GM19240 (cell line): ENCODE results near the gene TMPRSS11F.
"Not testable (repeated sequence)": the region's sequence is repeated elsewhere in the genome, so short reads cannot be mapped to it uniquely, and the experiment has no call there.

Experiments
- DNase-seq: peaks from one replicate; pipeline ENCODE4 v3.0.0; 2011; ENCODE audit warnings: low spot score; ENCODE audit not compliant: insufficient read length

Gene TMPRSS11F

DNA sequence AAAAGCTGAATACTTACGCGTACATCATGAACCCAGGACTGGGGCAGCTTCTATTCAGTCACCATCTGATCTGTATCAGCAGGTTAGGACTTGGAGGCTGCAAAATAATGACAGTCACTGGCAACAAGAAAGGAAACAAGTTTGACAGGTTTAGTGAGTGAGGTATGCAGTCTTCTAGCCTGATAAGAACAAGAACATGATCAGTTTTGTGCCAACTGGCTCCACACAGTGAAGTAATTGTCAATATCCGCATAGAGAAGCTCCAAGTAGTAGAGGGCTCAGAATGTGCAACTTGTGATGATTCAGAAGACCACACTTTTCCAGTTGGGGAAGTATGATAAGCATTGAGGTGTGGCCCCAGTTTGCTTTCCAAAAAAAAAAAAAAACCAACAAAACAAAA, at the start of gene TMPRSS11F:
Gene TMPRSS11F, minus strand, starts transcription at position 77 of the 400 bp plus-strand sequence. Its CDS starts 49 bp downstream, at position 28.
- no peak for DNase-seq

- DNase-seq = no peak
Observed at GRCh38 chr4:68176904-68177303, 47.2 kb upstream of the TMPRSS11F start.

DNA sequence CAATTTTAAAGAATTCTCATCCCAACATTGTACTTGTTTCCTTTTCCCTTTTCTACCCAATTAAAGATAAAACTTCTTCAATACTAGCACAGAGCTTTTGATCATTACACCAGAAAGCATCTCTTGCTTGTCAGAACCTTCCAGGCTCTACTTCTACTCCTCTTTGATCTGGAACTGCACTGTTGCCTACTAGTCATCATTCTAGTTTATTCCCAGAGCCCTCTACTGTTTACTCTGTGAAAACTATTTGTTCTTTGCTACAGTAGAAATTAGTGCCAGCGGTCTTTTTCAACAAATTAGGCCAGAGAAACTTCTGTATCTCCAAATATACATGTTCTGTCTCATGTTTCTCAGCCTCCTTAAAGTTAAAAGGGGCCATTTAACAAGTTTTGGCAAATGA, 46.8 kb upstream of the TMPRSS11F start:
- no peak for DNase-seq

- peak; percentile 2 for DNase-seq
Observed at GRCh38 chr4:68175562-68176155, 46.0 kb upstream of the TMPRSS11F start.

DNA sequence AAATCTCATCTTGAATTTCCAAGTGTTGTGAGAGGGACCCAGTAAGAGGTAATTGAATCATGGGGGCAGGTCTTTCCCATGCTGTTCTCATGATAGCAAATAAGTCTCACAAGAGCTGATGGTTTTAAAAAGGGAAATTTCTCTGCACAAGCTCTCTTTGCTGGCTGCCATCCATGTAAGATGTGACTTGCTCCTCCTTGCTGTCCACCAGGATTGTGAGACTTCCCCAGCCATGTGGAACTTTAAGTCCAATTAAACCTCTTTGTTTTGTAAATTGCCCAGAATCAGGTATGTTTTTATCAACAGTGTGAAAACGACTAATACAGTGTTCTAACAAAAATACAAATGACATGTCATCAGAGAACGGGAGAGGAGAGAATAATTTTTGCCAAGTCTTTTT, 44.7 kb upstream of the TMPRSS11F start:
- DNase-seq = not testable (repeated sequence)

- DNase-seq = not testable (repeated sequence)
Observed at GRCh38 chr4:68172147-68172546, 42.5 kb upstream of the TMPRSS11F start.

GRCh38 chr4:68167706-68168105, 38.0 kb upstream of the TMPRSS11F start:
- DNase-seq = no peak

DNA sequence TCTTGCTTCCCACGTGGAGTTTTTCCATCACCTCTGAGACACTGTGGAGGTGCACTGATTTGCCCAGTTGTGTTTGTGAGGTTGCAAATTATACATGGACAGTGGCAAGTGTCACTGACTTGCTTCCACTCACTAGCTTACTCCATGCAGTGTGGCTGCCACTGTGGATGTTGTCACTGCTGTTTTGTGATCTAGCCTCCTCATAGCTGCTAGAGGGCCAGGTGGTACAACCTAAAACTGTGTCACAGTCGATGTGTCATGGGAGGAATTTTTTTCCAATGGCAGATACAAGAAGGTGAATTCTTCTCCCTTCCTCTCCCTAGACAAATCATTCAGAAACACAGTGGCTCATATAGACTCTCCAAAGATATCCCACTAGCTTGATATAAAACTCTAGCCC, 37.5 kb upstream of the TMPRSS11F start:
- DNase-seq = no peak

- no peak for DNase-seq
Observed at GRCh38 chr4:68163754-68164153, 34.1 kb upstream of the TMPRSS11F start.

GRCh38 chr4:68162196-68162595, 32.5 kb upstream of the TMPRSS11F start:
- DNase-seq = no peak

DNA sequence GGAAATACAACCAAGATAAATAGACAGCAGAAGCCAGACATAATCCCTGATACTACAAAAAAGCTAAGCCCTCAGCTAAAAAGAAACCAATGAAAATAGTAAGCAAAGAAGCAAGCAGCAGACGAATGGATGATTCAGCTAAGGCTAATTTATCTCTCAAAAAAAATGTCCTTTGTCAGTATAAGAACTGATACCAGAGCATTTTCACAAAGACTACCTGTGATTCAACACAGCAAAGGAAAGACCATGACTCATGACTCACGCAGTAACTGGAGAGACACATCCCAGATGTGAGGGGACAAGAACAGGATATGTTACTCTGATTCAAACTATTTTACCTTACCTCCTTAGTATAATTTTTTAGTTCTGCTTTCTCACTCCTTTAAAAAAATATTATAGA, 22.7 kb upstream of the TMPRSS11F start:
- no peak for DNase-seq

- no peak for DNase-seq
Observed at GRCh38 chr4:68148800-68149685, 19.4 kb upstream of the TMPRSS11F start.

GRCh38 chr4:68147079-68147478, 17.4 kb upstream of the TMPRSS11F start:
- no peak for DNase-seq

- no peak for DNase-seq
Observed at GRCh38 chr4:68145261-68145660, 15.6 kb upstream of the TMPRSS11F start.

DNA sequence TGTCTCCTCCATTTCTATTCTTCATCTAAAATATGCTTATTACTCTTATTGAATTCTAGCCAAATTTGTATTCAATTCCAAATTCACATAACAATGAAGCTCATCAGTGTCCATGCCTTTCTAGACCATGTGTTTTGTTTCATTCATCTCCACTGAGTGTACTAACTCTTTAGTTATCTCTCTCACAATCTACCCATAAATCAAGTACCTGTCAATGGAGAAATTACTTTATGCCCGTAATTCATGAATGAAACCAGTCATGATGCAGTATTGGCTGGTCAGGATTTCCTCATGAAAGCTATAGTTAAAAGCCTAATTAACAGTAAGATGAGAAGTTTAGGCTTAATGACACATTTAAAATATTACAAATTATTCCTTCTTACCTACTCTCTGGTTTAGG, 12.2 kb upstream of the TMPRSS11F start:
- DNase-seq = no peak

DNA sequence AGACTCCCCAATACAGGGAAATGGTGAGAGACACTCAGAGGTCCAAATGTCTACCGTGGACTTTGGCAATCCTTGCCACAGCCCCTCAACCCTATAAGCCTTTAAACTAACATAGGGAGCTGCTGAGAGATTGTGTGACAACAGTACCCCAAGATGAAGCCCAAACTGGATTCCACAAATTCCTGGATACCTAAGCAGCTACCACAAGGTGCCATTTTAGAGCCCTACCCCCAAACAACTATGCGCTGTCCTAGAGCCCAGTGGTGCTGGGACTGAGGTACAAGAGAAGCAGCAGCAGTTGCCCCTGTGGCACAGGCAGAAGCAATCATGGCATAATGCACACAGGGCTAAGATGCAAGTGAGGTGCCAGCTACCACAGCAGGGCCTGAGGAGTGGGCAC, 2.7 kb upstream of the TMPRSS11F start:
- no peak for DNase-seq

- DNase-seq = no peak
Observed at GRCh38 chr4:68124262-68124661, 5.4 kb downstream of the TMPRSS11F start.

- DNase-seq = no peak
Observed at GRCh38 chr4:68123525-68123924, 6.1 kb downstream of the TMPRSS11F start.

GRCh38 chr4:68119921-68120320, 9.7 kb downstream of the TMPRSS11F start:
- no peak for DNase-seq

DNA sequence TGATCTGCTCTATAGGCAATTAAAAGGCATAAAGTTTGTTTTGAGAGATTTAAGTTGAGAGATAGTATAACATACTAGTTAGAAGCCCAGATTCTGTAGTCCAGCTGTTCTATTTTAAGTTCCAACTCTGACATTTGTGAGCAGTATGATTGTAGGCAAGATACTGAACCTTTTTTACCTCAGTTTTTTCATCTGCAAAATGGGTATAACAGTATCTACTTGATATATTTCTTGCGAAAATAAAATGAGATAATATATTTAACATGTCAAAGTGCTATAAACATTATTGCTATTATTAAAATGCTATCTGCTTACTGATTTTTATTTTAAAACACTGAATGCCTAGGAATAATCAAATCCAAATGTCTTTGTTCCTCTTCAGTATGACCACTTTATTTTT, 19.2 kb downstream of the TMPRSS11F start:
- no peak for DNase-seq

DNA sequence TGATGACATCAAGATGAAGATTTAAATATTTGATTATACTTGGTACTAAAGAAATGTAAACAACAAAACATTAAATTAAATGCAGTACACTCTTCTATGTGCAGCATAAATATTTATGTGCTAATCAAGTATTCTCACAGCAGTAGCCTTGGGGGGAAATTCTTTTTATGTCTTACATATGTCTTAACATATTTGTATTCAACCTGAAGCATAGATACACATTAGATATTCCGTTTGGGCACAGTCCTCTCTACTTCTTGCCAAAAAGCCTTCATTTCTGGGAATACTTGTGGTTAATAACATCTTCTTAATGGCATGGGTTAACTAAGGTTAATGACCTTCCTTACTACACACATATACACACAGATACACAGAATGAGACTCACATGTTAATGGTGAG, 19.8 kb downstream of the TMPRSS11F start:
- DNase-seq = no peak

DNA sequence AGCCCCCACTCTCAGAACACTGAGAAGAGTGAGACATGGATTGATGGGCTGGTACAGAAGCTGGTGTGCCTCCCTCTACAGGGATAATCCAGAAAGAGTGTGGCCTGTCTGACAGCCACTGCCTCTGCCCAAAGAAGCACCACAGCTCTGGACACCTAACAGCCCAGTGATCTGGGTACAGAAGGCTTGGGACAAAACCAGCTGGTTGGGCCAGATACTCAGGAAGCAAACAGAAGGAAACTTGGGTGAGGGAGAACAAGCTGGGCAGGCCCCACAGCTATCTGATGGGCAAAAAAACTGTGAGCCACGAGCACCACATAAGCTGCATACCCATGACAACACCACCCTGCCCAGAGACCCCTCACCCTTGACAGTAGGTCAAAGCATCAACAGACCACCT, 46.9 kb downstream of the TMPRSS11F start:
- DNase-seq = no peak

- DNase-seq = no peak
Observed at GRCh38 chr4:68079928-68080327, 49.7 kb downstream of the TMPRSS11F start.
